ENCODE results near the gene NDUFB11.

The NDUFB11 gene

DNA sequence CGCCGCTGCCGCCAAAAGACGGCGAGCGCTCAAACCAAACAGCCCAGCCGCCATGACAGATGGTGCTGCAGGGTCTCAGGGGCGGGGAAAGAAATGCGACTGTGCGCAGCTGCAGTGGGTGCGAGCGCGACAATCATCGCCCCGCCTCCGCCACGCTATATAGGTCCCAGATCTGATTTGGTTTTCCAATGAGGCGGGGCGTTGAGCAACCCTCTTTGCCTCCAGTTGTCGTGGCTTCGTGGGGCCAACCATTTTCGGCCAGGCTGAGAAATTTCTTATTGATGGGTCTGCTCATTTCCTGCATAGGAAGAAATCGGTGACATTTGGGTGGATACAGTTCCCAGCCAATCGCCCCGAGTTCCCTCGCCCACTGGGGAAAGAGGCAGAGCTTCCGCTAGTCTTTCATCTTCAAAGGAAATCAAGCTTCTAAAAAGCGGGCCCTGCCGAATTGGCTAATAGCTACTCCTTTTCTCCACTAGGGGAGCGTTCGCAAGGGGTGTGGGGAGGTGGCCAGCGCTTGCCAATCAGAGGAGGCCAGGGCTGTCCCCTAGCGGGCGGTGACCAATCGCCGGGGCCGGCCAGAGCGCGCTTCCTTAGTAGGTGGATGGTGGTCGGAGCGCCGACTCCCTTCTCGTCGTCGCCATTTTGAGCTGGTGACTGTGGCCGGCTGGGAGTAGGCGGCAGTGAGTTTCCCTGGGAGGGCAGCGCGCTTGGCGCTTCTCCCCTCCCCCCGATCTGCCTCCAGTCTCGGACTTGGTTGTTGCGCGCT is at the start of gene NDUFB11, which contains the start of gene RBM10:
Gene NDUFB11 (minus strand): TSS at position 77 of the 769 bp plus-strand sequence. CDS start 23 bp downstream, at position 54.
Gene RBM10 (plus strand): TSS at position 596 of the 769 bp plus-strand sequence. CDS start 2,261 bp downstream, outside the sequence.
- DNase-seq (ENCODE audit: low read depth in 2 of 2): peak; percentile 74 to 82

GRCh38 chrX:47193475-47194193 is 49.1 kb upstream of the NDUFB11 start, which contains the start of gene UBA1:
Gene UBA1 (plus strand): TSS chrX:47193829. CDS start chrX:47198803, 4,974 bp downstream.
- peak; percentile 78 to 92 for DNase-seq (ENCODE audit: low read depth in 2 of 2)

GRCh38 chrX:47191806-47192401 is 47.4 kb upstream of the NDUFB11 start:
- no peak for DNase-seq (ENCODE audit: low read depth in 2 of 2)

DNA sequence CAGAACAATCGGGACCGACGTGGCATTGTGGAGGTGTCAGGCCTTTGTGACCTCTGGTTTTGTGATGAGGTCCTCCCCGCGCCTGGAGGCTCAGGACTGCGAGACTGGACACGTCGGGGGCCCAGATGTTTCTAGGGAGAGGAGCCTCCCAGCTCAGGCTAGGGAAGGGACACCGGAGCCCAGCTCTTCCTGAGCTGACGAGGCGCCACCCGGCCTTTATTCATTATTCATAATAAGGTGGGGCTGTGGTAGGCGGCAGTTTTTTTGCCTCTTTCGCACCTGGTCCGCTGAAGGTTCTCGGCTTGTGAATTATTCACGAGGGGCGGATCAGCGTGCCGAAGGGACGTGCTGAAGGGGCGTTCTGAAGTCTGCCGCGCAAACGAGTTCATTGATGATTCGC is 46.8 kb upstream of the NDUFB11 start:
- DNase-seq (ENCODE audit: low read depth in 2 of 2): peak in 1 of 2 donors; percentile 23

DNA sequence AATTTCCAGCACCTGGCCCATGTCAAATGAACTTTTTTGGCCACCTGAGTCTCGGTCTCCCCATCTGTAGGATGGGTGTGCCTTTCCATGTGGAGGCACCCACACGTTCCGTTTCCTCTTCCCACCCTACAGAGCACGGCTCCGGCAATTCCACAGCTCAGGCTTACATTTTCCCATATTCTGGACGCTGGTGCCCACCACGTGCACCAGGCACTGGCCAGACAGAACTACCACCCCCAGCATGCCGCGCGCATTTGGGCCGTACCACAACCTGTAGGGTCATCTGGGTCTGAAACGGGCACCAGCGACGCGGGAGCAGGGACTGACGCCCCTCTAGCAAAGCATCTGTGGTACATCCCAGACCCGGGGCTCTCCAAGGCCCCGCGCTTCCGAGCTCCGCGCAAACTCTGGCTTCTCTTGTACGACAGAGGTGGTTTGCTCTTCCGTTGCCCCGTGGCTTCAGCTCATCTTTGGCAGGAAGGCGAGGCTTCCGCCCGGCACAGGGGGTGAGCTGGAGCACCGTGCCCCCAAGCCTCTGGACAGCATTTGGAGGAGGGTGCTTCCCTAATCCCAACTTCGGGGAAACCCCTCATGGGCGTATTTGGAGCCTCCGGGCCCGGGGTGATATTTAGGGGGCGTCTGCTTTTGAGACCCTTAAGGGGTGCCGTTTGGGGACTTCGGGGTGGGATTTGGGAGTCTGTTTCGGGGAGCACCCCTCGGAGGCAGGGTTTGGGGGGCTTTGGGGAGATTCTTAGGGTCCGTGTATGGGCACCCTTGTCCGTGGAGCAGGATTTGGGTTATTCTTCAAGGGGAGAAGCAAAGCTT is 46.2 kb upstream of the NDUFB11 start:
- peak; percentile 70 to 71 for DNase-seq (ENCODE audit: low read depth in 2 of 2)

DNA sequence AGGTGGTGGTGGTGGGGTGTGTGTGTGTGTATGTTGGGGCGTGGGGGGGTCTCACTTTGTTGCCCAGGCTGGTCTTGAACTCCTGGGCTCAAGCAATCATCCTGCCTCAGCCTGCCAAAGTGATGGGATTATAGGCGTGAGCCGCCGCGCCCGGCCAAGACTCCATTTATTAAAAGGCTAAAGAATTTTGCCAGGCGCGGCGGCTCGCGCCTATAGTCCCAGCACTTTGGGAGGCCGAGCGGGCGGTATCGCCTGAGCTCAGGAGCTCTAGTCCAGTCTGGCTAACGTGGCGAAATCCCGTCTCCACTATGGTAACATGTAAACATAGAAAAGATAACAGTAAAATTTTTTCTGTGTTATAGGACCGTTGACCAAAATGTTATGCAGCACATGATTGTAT is 45.4 kb upstream of the NDUFB11 start:
- DNase-seq (ENCODE audit: low read depth in 2 of 2): no peak

- DNase-seq (ENCODE audit: low read depth in 2 of 2): no peak
Measured at GRCh38 chrX:47187106-47187677, 42.7 kb upstream of the NDUFB11 start.

DNA sequence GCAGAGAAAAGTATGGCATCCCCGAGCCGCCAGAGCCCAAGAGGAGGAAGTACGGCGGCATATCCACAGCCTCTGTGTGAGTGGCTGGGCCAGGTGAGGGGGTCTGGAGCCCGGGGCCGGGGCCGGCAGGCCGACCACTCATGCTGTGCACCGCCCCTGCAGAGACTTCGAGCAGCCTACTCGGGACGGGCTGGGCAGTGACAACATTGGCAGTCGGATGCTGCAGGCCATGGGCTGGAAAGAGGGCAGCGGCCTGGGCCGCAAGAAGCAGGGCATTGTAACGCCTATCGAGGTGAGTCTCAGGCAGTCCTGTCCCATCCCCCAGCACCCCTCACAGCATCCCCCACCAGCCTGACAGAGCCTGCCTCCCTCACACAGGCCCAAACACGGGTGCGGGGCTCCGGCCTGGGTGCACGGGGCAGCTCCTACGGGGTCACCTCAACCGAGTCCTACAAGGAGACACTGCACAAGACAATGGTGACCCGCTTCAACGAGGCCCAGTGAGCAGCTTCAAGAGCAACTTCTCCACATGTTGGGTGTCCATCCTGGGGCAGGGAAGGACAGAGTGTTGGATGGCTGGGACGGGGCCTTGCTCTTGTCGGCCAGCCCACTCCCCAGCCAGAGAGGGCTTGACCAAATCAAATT is 41.7 kb upstream of the NDUFB11 start:
- no peak for DNase-seq (ENCODE audit: low read depth in 2 of 2)

GRCh38 chrX:47185241-47185640 is 40.7 kb upstream of the NDUFB11 start:
- DNase-seq (ENCODE audit: low read depth in 2 of 2): no peak

DNA sequence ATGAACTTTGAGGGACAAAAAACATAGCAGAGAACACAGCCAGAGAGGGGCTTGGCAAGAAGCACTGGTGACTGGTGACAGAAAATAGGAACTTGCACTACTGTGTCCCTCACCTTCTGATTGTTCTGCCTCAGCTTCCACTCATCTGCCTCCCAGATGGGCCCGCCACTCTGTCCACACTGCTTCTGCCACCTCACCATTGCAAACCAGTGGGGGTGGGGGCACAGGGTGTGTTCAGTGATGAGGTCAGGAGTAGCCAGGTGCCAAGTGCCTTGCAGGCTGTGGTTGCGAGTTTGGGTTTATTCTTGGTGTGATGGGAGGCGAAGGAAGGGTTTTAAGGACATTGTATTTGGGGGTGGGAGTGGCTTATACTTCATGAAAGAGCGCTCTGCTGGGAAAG is 40.0 kb upstream of the NDUFB11 start:
- DNase-seq (ENCODE audit: low read depth in 2 of 2): no peak

GRCh38 chrX:47182106-47182700 is 37.7 kb upstream of the NDUFB11 start:
- no peak for DNase-seq (ENCODE audit: low read depth in 2 of 2)

DNA sequence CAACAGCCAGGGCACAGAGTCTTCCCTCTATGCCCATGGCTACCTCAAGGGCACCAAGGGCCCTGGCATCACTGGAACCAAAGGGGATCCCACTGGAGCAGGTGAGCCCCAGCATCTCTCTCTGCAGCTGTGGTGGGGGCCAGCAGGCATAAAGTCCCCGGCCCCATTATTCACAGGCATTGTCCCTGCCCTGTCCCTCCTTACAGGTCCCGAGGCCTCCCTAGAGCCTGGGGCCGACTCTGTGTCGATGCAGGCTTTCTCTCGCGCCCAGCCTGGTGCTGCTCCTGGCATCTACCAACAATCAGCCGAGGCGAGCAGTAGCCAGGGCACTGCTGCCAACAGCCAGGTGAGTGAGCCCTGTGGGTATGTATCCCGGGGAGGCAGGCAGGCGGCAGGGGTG is 36.8 kb upstream of the NDUFB11 start:
- no peak for DNase-seq (ENCODE audit: low read depth in 2 of 2)

DNA sequence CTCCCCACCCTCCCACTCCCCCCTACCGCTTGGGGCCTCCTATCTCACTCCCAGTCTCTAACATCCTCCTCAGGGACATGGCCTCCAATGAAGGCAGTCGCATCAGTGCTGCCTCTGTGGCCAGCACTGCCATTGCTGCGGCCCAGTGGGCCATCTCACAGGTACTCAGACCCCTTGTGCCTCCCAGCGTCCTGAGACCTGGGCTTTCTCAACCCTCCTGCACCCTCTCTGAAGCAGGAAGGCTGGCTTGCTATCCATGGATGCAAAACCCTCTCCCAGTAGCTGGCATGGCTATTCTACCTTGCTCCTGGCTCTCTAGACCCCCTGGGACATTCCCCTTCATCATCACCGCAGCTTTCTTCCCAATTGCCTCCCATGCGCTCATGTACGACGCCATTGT is 35.8 kb upstream of the NDUFB11 start:
- no peak for DNase-seq (ENCODE audit: low read depth in 2 of 2)

GRCh38 chrX:47179928-47180255 is 35.4 kb upstream of the NDUFB11 start:
- no peak for DNase-seq (ENCODE audit: low read depth in 2 of 2)

- DNase-seq (ENCODE audit: low read depth in 2 of 2): no peak
Measured at GRCh38 chrX:47179221-47179927, 34.9 kb upstream of the NDUFB11 start.

DNA sequence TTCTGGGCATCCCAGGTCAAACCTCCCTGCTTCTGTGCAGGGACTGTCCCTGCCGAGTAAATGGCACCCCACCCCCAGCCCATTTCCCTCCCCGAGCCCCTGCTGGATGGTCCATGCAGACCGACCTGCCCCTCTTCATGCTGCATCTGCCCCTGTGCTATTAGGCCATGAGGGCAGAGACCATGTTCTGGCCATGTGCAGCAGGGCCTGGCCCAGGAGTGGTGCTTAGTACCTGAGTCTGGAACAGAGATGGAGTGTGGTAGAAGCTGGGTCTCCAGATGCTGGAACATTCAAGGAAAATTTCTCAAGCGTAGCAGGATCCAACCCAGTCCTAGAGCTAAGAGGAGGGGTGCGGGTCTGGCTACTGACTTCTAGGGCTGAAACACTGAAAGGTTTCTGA is 33.8 kb upstream of the NDUFB11 start:
- no peak for DNase-seq (ENCODE audit: low read depth in 2 of 2)

DNA sequence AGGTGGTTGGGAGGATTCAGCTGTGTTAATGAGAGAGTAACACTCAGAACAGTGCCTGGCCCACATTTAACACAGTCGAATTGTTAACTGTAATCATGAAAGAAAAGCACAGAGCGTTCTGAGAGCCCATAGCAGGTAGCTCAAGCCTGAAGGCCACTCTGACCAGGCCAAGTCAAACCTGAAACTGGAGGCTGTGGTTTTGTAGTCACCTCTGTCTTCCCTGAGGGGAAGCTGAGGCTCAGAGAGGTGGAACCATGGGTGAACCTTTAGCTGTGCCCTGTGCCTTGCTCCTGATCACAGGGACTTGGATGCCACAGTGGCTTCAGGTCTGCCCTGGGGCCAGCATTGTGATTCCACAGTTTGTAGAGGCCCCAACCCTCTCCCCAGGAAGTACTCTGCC is 32.6 kb upstream of the NDUFB11 start:
- DNase-seq (ENCODE audit: low read depth in 2 of 2): no peak

DNA sequence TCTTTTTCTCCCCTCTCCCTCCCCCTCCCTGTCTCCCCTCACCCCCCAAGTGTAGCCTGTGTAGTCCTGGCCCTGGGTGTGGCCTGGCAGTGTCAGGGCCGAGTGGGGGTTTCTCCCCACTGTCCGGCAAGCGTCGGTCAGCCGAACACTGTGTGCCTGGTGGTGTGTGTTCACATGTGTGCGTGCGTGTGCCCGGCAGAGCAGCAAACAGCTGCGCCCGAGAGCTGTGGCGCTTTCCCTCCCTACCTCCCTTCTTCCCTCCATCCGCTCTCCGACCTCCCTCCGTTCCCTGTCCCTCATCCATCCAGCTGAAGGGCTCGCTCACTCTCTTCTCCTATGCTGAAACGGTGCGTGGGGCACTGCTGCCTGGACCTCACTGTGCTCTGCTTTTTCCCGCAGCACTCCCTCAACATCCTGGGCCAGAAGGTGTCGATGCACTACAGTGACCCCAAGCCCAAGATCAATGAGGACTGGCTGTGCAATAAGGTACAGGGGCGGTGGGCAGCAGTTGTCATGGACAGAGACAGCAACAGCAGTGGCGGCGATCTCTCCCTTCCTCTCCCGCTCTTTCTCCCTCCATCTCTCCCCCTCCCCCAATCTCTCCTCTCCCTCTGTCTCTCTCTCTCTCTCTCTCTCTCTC is 31.7 kb upstream of the NDUFB11 start:
- DNase-seq (ENCODE audit: low read depth in 2 of 2): no peak

DNA sequence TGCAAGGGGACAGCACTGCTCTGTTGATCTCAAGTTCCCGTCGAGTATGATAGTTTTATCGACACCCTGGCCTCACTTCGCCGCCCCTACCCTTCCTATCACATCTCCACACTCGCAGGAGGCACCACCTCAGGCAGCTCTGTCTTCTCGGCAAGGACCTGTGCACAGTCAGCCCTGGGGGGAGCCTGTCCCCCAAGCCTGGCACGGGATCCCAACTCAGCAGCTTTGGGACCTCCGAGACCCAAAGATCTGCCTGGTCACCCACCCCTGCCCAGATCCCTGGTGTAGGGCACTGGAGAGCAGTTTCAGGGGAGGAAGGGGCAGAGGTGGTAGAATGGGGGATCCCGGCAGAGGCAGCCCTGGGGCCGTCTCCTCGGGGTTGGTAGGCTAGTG is 31.1 kb upstream of the NDUFB11 start:
- DNase-seq (ENCODE audit: low read depth in 2 of 2): no peak
